ENCODE results near the gene KIF21A. TPM values are rescaled to one million over a fixed set of nuclear protein-coding genes. Genes with fewer than 3 reads are reported as not detected.

KIF21A gene
- total RNA-seq, 2 donors from 2014 or later = 3.8 to 21.9 TPM

DNA sequence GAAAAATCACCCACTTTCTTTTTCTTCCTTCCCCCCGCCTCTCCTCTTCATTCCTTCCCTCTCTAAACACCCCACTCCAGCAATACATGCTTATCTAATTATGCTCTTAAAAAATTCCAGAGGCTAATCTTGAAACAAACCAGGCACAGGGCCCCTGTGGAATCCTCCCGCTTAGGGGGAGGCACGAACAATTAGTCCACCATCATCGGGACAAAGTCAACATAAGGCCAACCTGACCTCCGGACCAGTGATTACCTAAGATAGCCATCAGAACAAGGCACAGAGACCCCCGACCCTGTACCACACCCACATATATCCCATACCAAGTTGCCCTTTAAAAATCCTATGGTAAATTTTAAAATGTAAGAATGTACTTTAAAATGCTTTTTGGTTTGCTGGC, 47.1 kb downstream of the KIF21A start:
- no peaks in the 10 kb centered on the region for H3K9me3 ChIP-seq
- ATAC-seq (ENCODE audit: insufficient number of reproducible peaks, low FRiP score, low read depth) (no peak), DNase-seq (ENCODE audit: low spot score) (no peak)
- TF ChIP-seq, protein P1, sequence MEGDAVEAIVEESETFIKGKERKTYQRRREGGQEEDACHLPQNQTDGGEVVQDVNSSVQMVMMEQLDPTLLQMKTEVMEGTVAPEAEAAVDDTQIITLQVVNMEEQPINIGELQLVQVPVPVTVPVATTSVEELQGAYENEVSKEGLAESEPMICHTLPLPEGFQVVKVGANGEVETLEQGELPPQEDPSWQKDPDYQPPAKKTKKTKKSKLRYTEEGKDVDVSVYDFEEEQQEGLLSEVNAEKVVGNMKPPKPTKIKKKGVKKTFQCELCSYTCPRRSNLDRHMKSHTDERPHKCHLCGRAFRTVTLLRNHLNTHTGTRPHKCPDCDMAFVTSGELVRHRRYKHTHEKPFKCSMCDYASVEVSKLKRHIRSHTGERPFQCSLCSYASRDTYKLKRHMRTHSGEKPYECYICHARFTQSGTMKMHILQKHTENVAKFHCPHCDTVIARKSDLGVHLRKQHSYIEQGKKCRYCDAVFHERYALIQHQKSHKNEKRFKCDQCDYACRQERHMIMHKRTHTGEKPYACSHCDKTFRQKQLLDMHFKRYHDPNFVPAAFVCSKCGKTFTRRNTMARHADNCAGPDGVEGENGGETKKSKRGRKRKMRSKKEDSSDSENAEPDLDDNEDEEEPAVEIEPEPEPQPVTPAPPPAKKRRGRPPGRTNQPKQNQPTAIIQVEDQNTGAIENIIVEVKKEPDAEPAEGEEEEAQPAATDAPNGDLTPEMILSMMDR (IDR thresholded peaks at IDR 0.05) = no peak
- no peaks in the 10 kb centered on the region for H3K4me1 ChIP-seq (ENCODE audit: control insufficient read depth in 1 of 2, low read depth in 2 of 2)
- no peak overlapping the region for H3K4me3 ChIP-seq
- H3K36me3 ChIP-seq = no peaks in the 10 kb centered on the region
- H3K27me3 ChIP-seq (replicated peaks; ENCODE audit: insufficient read depth) = no peaks in the 10 kb centered on the region
- H3K27ac ChIP-seq = no peak overlapping the region

DNA sequence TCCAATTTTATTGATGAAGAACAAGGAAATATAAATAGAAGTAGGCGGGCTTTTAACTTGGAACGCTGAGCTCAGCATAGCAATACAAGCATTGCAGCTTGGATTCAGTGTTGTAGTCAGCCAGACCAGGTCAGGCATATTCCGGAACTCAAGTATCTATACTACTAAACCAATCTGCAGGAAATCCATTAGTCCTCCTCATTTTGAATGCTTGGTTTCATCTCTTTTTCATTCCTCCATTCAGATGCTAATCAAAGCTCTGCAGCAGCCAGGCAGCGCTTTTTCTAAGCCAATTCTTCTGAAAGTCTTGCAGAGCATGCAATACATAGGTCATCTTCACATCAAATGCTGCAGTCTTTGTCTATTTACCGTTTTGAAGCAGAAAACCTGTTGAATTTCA, 49.0 kb downstream of the KIF21A start:
- H3K27ac ChIP-seq = no peak overlapping the region
- H3K4me1 ChIP-seq (ENCODE audit: control insufficient read depth in 1 of 2, low read depth in 2 of 2) = no peaks in the 10 kb centered on the region
- DNase-seq (ENCODE audit: low spot score) (no peak), ATAC-seq (ENCODE audit: insufficient number of reproducible peaks, low FRiP score, low read depth) (no peak)
- H3K27me3 ChIP-seq (replicated peaks; ENCODE audit: insufficient read depth) = no peaks in the 10 kb centered on the region
- H3K9me3 ChIP-seq = no peaks in the 10 kb centered on the region
- no peaks in the 10 kb centered on the region for H3K36me3 ChIP-seq
- H3K4me3 ChIP-seq = no peak overlapping the region
- TF ChIP-seq, protein P1 (IDR thresholded peaks at IDR 0.05) = no peak

DNA sequence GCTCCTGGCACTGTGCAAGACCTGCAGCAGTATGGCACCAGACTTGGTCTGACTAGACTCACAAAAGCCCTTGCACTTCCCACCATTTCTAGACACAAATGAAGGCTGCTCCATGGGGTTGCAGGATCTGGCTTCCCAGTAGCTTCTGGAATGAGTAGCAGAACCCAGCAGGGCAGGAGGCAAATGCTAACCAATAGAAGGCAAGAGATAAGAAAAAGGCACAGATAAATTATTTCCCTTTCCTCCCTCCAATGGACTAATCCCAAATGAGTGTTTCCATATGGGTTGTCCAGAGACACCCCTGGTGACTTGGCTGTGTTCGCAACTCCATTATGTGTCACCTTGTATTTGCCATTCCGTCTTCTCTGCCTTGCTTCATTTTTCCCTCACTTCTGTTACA, 49.7 kb downstream of the KIF21A start:
- H3K27me3 ChIP-seq (replicated peaks; ENCODE audit: insufficient read depth) = no peaks in the 10 kb centered on the region
- TF ChIP-seq, protein P1 (IDR thresholded peaks at IDR 0.05) = no peak
- H3K4me3 ChIP-seq = no peak overlapping the region
- no peaks in the 10 kb centered on the region for H3K9me3 ChIP-seq
- ATAC-seq (ENCODE audit: insufficient number of reproducible peaks, low FRiP score, low read depth) (no peak), DNase-seq (ENCODE audit: low spot score) (no peak)
- no peak overlapping the region for H3K27ac ChIP-seq
- H3K36me3 ChIP-seq = no peaks in the 10 kb centered on the region
- no peaks in the 10 kb centered on the region for H3K4me1 ChIP-seq (ENCODE audit: control insufficient read depth in 1 of 2, low read depth in 2 of 2)

GRCh38 chr12:39392154-39392925, 50.6 kb downstream of the KIF21A start:
- Histone ChIP-seq H3K4me3 (no peak overlapping the region), H3K27me3 (replicated peaks; ENCODE audit: insufficient read depth) (no peaks in the 10 kb centered on the region), H3K27ac (no peak overlapping the region), H3K9me3 (no peaks in the 10 kb centered on the region), H3K4me1 (ENCODE audit: control insufficient read depth in 1 of 2, low read depth in 2 of 2) (no peaks in the 10 kb centered on the region), H3K36me3 (no peaks in the 10 kb centered on the region)
- ATAC-seq (ENCODE audit: insufficient number of reproducible peaks, low FRiP score, low read depth) = no peak
- TF ChIP-seq, protein P1 (IDR thresholded peaks at IDR 0.05) = no peak
- DNase-seq (ENCODE audit: low spot score) = no peak

DNA sequence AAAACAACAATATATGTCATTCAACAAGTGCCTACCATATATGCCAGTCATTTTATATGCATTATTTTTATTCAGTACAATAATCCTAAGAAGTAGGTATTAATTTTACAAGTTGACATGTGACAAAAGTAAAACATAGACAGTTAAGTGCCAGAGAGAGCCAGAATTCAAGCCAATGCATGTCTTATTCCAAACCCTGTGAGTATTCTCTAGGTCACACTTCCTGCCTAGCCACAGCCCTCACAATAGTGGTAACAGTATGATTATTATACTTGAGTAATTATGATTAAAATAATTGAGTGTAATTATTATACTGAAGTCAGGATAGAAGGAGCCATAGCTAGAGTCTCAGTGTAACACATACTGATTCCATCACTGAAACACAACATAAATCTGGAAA, 52.2 kb downstream of the KIF21A start:
- Histone ChIP-seq H3K36me3 (no peaks in the 10 kb centered on the region), H3K9me3 (no peaks in the 10 kb centered on the region), H3K27me3 (replicated peaks; ENCODE audit: insufficient read depth) (no peaks in the 10 kb centered on the region), H3K4me3 (no peak overlapping the region), H3K27ac (no peak overlapping the region), H3K4me1 (ENCODE audit: control insufficient read depth in 1 of 2, low read depth in 2 of 2) (no peaks in the 10 kb centered on the region)
- ATAC-seq (ENCODE audit: insufficient number of reproducible peaks, low FRiP score, low read depth) = no peak
- DNase-seq (ENCODE audit: low spot score) = no peak
- TF ChIP-seq, protein P1 (IDR thresholded peaks at IDR 0.05) = no peak
